AG09319 (cell line): ENCODE data around the gene CUX1.

Experiments used
- DNase-seq: peaks from one replicate; pipeline ENCODE4 v3.0.0-alpha.2; 2010; ENCODE audit warnings: low read depth; ENCODE audit errors: extremely low read depth
- CTCF ChIP-seq: IDR thresholded peaks from 2 replicates; pipeline ENCODE4 v1.5.1; 2011; ENCODE audit warnings: low read depth, mild to moderate bottlenecking, inconsistent platforms, low read length, moderate library complexity

CUX1 gene

GRCh38 chr7:102275123-102275703 is 457.8 kb downstream of the CUX1 start:
- DNase-seq, result no peak
- TF ChIP-seq CTCF, result no peak

GRCh38 chr7:102277901-102278300 is 460.5 kb downstream of the CUX1 start:
- no peak for TF ChIP-seq CTCF
- DNase-seq, result no peak

- DNase-seq, result no peak
- TF ChIP-seq CTCF, result peak; percentile 83
These were observed 462.3 kb downstream of the CUX1 start for GRCh38 chr7:102279537-102280400.

GRCh38 chr7:102280521-102280920 is 463.1 kb downstream of the CUX1 start:
- no peak for TF ChIP-seq CTCF
- no peak for DNase-seq

- no peak for TF ChIP-seq CTCF
- DNase-seq, result no peak
These were observed 464.4 kb downstream of the CUX1 start for GRCh38 chr7:102281785-102282184.

- DNase-seq, result no peak
- no peak for TF ChIP-seq CTCF
These were observed 465.3 kb downstream of the CUX1 start for GRCh38 chr7:102282465-102283362.
